GM18499 (cell line): ENCODE results near the gene RNF114.
"Not testable (repeated sequence)": the region's sequence is repeated elsewhere in the genome, so short reads cannot be mapped to it uniquely, and the experiment has no call there.

ENCODE experiments used
- ATAC-seq: cut with Tn5 transposase; IDR thresholded peaks from one replicate; pipeline ENCODE4 v1.9.1; 2021; ENCODE audit warnings: moderate number of reproducible peaks; ENCODE audit not compliant: insufficient read depth, unreplicated experiment

The RNF114 gene

DNA sequence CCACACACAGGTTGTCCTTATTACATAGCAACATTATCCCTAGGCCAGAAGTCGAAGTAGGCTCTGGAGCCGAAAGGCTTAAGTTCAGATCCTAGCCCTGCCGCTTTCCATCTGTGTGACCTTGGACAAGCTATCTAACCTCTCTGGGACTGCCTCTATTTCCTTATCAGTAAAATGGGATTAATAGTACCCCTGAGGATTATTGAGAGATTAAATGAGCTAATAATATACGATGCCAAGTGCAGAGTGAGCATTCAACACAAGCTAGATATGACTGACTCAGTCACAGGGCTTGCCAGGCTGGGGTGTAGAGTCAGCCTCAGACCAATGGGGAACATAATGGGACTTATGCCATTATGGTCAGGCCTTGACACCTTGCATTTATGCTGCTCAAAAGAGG, 11.9 kb upstream of the RNF114 start:
- ATAC-seq: no peak

DNA sequence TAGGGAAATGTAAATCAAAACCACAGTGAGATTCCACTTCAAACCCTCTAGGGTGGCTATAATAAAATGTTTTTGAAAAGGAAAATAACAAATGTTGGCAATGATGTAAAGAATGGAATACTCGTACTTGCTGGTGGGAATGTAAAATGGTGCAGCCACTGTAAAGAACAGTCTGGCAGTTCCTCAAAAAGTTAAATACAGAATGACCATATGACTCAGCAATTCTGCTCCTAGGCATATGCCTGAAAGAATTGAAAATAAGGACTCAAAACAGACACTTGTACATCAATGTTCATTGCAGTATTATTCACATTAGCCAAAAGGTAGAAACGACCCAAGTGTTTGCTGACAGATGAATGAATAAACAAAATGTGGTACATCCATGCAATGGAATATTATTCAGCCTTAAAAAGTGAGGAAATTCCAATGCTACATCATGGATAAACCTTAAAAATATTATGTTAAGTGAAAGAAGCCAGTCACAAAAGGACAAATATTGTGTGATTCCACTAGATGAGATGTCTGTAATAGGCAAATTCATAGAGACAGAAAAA, 10.2 kb upstream of the RNF114 start:
- ATAC-seq: no peak

DNA sequence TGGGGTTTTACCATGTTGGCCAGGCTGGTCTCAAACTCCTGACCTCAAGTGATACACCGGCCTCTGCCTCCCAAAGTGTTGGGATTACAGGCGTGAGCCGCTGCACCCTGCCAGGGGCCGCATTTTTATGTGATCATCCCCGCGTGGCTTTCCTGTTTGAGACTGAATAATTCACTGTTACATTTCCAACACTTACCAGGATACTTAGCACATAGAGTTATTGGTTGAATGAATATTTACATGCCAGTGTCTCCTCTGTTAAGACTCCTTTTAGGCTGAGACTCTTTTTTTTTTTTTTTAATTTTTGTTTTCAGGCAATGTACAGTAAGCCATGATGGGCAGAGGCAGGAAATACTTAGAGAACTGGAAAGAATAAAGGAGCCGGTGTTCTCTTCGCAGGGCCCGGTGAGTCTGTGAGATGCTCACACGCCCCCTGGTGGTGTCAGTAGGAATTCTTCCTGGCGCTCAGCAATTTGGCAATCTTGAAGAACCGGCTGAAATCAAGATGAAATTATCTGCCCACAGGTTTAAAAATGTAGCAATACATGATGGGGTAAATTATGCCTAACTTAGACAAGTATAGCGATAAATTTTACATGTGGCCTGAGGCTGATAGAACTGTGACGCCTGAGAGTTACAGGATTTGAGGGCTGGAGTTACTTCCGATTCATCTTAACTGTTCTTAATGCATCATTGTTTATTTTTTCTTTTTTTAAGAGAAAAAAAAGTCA, 7.6 kb upstream of the RNF114 start:
- no peak for ATAC-seq

DNA sequence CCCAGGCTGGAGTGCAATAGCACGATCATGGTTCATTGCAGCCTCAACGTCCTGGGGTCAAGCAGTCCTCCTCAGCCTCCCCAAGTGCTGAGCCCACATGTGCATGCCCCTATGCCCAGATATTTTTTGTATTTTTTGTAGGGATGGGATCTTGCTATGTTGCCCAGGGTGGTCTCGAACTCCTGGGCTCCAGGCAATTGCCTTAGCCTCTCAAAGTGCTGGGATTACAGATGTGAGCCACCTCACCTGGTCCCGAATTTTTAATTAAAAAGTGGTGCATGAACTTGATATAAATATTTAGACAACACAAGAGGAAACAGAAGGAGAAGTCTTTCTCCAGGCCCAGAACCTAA, 7.1 kb upstream of the RNF114 start:
- ATAC-seq: no peak

DNA sequence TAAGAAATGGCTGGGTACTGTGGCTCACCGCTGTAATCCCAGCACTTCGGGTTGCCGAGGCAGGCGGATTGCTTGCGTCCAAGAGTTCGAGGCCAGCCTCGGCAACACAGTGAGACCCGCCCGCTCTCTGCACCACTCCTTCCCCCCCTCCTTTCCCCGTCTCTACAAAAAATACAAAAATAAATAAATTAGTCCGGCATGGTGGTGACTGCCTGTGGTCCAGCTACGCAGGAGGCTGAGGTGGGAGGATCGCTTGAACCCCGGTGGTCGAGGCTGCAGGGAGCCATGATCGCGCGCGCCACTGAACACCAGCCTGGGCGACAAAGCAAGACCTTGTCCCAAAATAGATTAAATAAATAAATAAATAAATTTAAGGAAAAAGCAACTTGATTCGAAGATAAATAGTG, 448 bp upstream of the RNF114 start:
- ATAC-seq: no peak

DNA sequence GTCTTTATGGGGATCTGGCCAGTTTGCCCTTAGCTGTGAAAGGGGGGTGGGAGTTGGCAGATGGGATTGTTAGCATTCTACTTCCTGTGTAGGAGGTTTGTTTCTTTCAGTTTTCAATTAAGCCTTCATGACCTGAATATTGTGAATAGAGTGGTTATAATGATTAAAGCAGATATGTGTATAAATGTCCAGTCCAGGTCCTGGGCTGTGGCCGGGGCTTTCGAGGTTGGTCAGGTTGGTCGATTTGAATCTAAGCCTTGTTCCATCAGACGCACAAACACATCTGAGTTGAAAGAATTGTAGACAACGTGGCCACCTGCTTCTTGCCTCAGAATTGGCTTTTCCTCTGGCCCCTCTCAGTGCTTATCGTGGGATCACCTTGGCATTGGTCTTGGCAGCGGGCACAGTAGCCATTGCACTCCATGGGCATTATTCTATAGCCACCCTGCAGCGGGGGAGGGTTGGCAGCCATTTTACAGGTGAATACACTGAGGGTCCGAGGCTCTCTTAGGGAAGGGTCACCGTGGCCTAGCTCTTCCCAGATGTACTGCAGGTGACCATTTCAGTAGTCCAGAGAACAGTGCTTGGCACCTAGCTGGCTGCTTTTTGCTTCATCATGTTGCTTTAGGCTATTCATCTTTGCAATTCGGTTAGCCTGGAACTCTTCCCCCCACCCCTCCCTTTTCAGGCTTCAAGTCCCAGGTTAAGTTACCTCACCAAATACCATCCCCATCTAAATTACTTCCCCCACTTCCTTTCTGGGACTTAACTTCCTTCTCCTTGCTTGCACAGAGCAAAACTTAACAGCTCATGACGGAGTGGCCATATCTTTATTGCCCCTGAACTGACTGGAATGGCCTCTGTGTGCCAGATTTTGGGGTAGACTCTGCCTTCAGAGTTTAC, 1.1 kb downstream of the RNF114 start:
- ATAC-seq: no peak

DNA sequence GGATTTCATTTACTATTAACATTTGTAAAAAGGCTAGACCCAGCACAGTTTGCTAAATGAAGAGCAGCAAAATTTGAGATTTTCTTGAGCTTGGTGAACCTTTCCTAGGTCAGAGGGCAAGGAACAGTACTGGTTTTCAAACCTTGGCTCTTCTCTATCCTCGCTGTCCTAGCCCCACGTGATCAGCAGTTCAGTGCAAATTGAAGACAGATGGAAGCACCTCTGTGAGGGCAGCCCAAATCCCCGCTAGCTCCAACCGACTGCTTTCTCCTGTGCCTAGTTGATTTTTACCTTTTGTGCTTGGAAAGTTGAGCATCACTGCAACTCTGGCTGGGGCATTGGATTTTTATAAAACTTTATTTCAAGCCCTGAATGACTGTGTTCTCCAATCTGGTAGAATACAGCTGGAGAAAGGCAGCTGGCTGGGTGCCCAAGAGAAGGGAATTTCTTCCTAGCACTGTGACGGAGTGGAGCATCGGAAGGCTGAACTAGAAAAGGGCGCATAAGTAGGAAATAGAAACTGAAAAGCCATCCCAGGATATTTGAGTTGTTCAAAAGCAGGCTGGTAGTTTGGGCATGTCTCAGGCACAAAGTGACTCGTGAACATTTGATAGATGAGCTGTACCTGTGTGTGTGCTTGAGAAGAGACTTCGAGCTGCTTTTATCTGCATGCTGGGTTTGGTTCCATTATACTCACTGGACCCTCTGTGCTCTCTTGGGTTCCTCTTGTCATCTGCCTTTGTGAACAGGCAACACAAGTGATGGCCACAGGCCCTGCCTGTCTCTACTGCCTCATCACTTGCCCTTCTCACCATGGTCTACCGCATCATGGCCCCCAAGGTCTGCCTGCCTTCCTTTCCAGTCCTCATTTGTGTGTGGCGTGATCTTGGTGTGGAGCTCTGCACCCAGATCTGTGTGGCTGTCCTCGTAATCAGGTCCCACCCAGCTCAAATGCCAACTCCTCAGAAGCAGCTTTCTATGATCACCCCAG, 2.3 kb downstream of the RNF114 start:
- no peak for ATAC-seq

DNA sequence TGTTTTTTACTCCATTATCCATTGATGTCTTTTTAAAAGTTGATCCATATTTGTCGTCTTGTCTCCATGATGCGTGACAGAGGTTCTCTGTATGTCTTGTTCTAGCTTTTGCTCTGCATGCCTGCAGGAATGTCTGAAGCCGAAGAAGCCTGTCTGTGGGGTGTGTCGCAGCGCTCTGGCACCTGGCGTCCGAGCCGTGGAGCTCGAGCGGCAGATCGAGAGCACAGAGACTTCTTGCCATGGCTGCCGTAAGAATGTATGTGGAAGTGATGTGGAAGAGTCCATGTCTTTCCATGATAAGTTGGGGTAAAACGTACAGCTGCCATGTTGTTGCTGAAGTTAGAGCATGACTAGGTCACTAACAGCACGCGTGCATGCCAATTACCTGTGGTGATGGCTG, 5.3 kb downstream of the RNF114 start:
- no peak for ATAC-seq

DNA sequence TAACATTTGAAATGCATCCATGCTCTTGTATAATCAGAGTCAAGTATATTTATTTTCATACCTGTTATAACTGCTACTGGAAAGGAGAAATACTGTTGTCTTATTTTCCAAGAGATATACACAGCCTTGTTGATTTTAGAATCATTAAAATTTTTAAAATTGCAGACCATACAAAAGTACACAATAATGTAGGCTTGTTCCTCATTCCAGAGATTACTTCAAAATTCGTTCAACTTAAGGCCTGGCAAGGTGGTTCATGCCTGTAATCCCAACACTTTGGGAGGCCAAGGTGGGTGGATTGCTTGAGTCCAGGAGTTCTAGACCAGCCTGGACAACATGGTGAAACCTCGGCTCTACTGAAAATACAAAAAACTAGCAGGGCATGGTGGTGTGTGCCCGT, 6.1 kb downstream of the RNF114 start:
- no peak for ATAC-seq

DNA sequence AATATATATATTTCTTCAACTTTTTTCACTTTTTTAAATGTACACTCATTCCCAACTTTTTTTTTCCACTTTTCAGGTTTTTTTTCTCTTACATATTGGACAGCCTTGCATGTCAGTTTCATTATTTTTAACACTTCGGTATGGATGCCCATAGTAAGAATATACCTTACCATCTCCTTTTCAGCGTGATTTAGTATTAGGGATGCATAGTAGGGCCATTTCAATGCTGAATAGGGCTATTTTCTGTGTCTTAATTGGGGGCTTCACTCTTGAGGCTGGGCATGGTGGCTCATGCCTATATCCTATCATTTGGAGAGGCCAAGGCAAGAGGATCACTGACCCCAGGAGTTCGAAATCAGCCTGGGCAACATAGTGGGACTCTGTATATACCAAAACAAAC, 6.7 kb downstream of the RNF114 start:
- no peak for ATAC-seq

DNA sequence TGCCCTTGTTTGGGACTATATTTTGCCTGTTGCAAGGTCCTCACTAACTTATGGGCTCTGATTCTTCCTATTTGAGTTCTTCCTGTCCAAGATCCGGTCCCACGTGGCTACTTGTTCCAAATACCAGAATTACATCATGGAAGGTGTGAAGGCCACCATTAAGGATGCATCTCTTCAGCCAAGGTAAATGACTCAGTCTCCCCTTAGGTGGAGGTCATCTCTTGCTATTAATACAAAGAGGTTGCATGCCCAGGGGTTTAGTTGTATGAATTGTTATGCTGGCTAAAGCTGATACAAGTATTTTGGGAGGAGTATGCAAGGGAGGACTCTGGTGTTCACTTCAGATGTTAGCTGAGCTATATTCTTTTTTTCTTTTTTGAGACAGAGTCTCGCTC, 9.1 kb downstream of the RNF114 start:
- no peak for ATAC-seq

DNA sequence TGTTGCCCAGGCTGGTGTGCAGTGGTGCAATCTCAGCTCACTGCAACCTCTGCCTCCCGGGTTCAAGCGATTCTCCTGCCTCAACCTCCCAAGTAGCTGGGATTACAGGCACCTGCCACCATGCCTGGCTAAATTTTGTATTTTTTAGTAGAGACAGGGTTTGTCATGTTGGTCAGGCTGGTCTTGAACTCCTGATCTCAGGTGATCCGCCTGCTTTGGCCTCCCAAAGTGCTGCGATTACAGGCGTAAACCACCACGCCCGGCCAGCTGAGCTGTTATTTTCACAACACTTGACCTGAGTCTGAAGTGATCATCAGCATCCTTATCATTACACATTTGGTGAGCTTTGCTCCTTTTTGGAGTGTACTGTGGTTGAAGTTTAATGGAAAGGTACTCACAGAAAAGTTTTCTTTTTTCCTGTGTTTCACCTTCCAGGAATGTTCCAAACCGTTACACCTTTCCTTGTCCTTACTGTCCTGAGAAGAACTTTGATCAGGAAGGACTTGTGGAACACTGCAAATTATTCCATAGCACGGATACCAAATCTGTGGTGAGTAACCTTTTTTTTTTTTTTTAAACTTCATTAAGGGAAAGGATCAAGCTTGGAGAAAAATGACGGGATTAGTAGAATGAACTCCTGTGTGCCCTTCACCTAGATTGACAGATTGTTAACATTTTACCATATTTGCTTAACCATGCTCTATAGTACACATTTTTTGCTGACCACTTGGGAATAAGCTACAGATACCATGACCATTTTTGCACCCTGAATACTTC, 9.7 kb downstream of the RNF114 start:
- no peak for ATAC-seq

DNA sequence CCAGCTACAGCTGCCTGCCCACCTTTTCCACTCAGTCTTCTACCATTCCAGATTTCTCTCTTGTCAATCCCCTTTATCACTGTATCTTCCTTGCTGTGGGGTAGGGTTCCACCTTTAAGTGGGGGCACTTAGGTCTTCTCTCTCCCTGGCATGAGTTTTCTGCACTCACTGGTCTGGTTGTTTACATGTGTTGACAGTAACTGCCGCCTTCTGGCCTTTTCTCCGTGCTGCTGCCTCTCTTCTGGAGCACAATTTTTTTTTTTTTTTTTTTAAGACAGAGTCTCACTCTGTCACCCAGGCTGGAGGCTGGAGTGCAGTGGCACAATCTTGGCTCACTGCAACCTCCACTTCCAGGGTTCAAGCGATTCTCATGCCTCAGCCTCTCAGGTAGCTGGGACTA, 12.0 kb downstream of the RNF114 start:
- no peak for ATAC-seq

DNA sequence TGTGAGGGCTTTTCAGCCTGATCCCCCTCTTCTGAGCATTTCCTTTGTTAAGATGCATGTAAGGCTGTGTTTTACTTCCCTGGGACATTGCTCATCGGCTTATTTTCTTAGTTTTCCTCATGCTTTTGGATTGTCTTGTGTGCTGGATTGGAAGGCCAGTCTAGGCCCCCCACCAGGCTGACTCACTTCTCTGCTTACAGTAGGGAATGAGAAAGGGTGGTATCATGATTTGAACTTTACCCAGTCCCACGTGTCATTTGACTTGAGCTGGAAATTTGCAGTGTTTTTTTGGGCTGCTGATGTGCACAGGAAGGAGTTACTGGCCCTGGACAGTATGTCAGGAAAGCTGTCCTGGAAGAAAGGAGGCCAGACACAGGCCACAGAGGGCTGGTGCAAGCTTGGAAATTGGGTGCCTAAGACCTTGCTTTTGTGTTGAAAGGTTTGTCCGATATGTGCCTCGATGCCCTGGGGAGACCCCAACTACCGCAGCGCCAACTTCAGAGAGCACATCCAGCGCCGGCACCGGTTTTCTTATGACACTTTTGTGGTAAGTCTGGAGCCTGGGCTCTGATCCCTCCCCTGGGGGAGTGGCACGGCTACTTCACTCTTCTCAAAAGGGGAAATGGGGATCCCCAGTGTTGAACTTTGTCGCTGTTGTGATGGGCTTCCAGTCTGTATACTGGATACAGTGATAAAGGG, 12.8 kb downstream of the RNF114 start:
- ATAC-seq: no peak

DNA sequence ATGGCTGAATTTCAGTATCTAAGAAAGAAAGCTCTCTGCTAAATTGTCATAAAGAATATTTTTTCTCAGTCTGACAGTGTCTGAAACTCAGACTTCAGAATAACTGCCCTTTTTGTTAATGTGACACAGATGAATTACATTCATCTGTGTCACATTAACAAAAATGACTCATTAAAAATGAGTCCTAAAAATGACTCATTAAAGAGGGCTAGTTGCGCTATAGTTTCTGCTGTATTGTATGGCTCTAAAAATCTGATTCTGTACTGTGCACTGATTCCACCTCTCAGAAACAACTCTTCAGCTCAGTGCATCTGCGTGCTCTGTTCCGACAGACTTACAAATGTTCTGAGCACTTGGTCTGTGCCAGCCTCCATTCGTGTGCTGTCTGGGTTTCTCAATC, 15.0 kb downstream of the RNF114 start:
- no peak for ATAC-seq

DNA sequence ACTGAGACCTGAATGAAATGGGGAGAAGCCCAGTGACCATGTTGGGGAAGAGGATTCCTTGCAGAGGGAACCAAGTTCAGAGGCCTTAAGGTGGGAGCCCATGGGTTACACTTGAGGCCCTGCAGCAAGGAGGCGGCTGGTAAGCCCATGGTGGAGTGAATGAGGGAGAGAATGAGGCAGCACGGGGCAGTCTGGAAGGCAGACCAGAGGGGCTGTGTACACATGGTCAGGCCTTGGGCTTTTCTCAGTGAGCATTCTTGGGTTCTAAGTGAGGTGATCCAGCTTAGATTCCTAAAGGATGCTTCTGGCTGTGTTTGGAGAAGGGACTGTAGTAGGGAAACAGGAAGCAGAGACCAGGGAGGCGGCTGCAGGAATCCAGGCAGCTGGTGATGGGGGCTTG, 19.0 kb downstream of the RNF114 start:
- ATAC-seq: no peak

DNA sequence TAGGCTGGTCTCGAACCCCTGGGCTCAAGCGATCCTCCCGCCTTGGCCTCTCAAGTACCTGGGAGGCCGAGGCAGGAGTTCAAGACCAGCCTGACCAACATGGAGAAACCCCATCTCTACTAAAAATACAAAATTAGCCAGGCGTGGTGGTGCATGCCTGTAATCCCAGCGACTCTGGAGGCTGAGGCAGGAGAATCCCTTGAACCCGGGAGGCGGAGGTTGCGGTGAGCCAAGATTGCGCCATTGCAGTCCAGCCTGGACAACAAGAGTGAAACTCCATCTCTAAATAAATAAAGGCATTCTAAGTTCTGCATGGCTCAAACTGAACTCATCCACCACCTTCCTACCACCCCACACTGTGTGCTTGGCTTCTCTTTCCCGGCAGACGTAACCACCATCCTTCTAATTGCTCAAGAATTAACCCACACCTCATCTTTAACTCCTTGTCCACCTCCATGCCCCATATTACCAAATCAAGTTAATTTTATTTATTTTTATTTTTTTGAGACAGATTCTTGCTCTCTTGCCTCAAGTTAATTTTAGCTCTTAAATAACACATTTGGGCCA, 19.7 kb downstream of the RNF114 start:
- ATAC-seq: not testable (repeated sequence)

DNA sequence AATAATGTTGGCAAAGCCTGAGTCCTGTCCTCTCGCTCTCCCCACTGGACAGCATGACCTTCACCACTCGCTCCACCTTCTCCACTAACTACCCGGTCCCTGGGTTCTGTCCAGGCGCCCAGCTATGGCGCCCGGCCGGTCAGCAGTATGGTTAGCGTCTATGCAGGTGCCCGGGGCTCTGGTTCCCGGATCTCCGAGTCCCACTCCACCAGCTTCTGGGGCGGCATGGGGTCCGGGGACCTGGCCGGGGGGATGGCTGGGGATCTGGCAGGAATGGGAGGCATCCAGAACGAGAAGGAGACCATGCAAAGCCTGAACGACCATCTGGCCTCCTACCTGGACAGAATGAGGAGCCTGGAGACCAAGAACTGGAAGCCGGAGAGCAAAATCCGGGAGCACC, 20.5 kb downstream of the RNF114 start:
- no peak for ATAC-seq
